HG02759 (cell line): Measurements from ENCODE around the gene ZNF789.

Experiments
- ATAC-seq: cut with Tn5 transposase; IDR thresholded peaks from one replicate; pipeline ENCODE4 v1.9.1; 2021; ENCODE audit warnings: mild to moderate bottlenecking, moderate library complexity; ENCODE audit not compliant: unreplicated experiment

The ZNF789 gene

GRCh38 chr7:99504281-99504602, 31.6 kb downstream of the ZNF789 start:
- ATAC-seq: no peak

- peak; percentile 80 for ATAC-seq
These were observed 32.1 kb downstream of the ZNF789 start, which contains the start of gene ZKSCAN5 for GRCh38 chr7:99504603-99505323. ZKSCAN5 (plus strand) TSS chr7:99504662; CDS start chr7:99506045, 1,383 bp downstream.

DNA sequence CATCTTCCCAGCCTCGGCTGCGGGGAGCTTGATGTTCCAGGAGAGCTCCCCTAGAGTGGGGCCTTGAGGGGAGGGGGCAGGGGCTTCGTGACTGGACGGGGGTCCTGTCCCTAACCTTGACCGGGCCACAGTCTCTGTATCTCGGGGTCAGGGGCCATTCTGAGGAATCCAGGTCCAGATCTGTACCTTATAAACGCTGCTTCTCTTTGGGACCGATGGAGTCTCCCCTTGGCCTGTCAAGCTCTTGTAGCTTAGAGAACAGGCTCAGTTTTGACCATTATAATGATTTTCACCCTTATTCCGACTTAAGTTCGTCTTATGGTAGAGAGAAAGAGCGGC, 32.6 kb downstream of the ZNF789 start:
- no peak for ATAC-seq

- no peak for ATAC-seq
These were observed 41.4 kb downstream of the ZNF789 start for GRCh38 chr7:99514050-99514449.

- no peak for ATAC-seq
These were observed 48.7 kb downstream of the ZNF789 start for GRCh38 chr7:99521399-99521798.

DNA sequence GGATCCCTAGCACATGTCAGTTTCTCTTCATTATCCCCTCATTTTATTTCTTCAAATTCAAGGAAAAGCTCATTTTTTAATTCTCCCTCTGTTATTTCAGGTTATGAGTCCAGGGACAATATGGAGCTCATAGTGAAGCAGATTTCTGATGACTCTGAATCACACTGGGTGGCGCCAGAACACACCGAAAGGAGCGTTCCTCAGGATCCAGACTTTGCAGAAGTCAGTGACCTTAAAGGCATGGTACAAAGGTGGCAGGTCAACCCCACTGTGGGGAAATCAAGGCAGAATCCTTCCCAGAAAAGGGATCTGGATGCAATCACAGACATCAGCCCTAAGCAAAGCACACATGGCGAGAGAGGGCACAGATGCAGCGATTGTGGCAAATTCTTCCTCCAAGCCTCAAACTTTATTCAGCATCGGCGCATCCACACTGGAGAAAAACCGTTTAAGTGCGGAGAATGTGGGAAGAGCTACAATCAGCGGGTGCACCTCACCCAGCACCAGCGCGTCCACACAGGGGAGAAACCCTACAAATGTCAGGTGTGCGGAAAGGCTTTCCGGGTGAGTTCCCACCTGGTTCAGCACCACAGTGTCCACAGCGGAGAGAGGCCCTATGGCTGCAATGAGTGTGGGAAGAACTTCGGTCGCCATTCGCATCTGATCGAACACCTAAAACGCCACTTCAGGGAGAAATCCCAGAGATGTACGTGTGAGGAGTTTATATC, 53.2 kb downstream of the ZNF789 start:
- no peak for ATAC-seq

DNA sequence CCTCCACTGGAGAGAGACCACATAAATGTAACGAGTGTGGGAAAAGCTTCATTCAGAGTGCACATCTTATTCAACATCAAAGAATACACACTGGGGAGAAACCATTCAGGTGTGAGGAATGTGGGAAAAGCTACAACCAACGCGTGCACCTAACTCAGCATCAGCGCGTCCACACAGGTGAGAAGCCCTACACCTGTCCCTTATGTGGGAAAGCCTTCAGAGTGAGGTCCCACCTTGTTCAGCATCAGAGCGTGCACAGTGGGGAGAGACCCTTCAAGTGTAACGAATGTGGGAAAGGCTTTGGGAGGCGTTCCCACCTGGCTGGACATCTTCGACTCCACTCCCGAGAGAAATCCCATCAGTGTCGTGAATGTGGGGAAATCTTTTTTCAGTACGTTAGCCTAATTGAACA, 58.7 kb downstream of the ZNF789 start:
- ATAC-seq: no peak

DNA sequence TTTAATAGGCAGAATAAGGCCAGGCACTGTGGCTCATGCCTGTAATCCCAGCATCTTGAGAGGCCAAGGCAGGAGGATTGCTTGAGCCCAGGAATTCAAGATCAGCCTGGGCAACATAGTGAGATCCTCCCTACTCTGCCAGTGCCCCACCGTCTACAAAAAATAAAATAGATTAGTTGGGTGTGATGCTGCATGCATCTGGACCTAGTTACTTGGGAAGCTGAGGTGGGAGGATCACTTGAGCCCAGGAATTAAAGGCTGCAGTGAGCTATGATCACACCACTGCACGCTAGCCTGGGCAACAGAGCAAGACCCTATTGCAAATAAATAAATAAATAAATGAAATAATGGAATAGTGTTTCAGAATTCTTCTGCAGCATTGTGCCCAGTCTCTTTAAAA, 63.0 kb downstream of the ZNF789 start:
- no peak for ATAC-seq
